Spleen (tissue), 11 donors: ENCODE results near the gene FCGR1A. TPM values are rescaled to one million over a fixed set of nuclear protein-coding genes. Genes with fewer than 3 reads are reported as not detected.
"Not testable (repeated sequence)": the region's sequence is repeated elsewhere in the genome, so short reads cannot be mapped to it uniquely, and the experiment has no call there.

Experiments
- DNase-seq: peaks from one replicate; pipeline ENCODE4 v3.0.0-alpha.2; 2020
- H3K27ac ChIP-seq, 8 donors: fragments of 200-600 bp; sonication (generic) in 7 of 8; 1 replicate in 4 of 8; 2 replicates in 4 of 8; pipeline versions ENCODE4 v1.5.0 to v1.8.0; 2016 to 2021; ENCODE audit warnings: inconsistent platforms in 4 of 8, mild to moderate bottlenecking in 4 of 8, moderate library complexity in 1 of 8
- H3K27me3 ChIP-seq, 7 donors: fragments of 200-600 bp; sonication (generic) in 6 of 7; replicated peaks in 1 of 7; 1 replicate in 4 of 7; 2 replicates in 3 of 7; pipeline versions ENCODE4 v1.5.0 to v1.8.0; 2016 to 2021; ENCODE audit warnings: inconsistent platforms in 3 of 7, mild to moderate bottlenecking in 1 of 7
- H3K36me3 ChIP-seq, 6 donors: fragments of 200-600 bp; sonication (generic) in 5 of 6; 1 replicate in 4 of 6; 2 replicates in 2 of 6; pipeline versions ENCODE4 v1.5.0 to v1.8.0; 2016 to 2021; ENCODE audit warnings: inconsistent platforms in 2 of 6
- H3K4me1 ChIP-seq, 6 donors: fragments of 200-600 bp; sonication (generic) in 5 of 6; 1 replicate in 3 of 6; 2 replicates in 3 of 6; pipeline versions ENCODE4 v1.5.0 to v1.8.0; 2016 to 2021; ENCODE audit warnings: inconsistent platforms in 3 of 6
- H3K4me3 ChIP-seq, 8 donors: fragments of 200-600 bp; sonication (generic) in 7 of 8; 1 replicate in 4 of 8; 2 replicates in 4 of 8; pipeline versions ENCODE4 v1.5.0 to v1.8.0; 2016 to 2021; ENCODE audit warnings: inconsistent platforms in 4 of 8, mild to moderate bottlenecking in 4 of 8, moderate library complexity in 2 of 8
- H3K9me3 ChIP-seq, 8 donors: fragments of 200-600 bp; sonication (generic) in 7 of 8; 1 replicate in 4 of 8; 2 replicates in 4 of 8; pipeline versions ENCODE4 v1.5.0 to v1.8.0; 2016 to 2021; ENCODE audit warnings: inconsistent platforms in 4 of 8
- WGBS, 5 donors: extraction: QIAGEN DNeasy Blood & Tissue Kit in 3 of 5; methylation state at CpG; one replicate each; pipeline versions ENCODE4 v1.1.5 to v1.1.7; 2013 to 2018; 5-methylcytosine and 5-hydroxymethylcytosine counted together
- intact Hi-C: fragments of 100-400 bp; cut with DNase I; formaldehyde crosslinking; loops from one replicate; pipeline ENCODE4 v1.15.0; 2023; ENCODE audit warnings: low total_unique reads
- polyA plus RNA-seq, 3 donors: library from polyadenylated mRNA; stranded (reverse); fragments of 200-250 nt; gene quantifications; one replicate each; pipeline ENCODE4 v1.2.1, GENCODE V29; 2013
- total RNA-seq, 7 donors: library from RNA; depleted of rRNA in 3 of 7; stranded (reverse); fragments of >200 nt in 3 of 7; fragmentation: NEBNext Ultra II Directional in 4 of 7; extraction: Animal tissue kit (Norgen Biotek cat#: 25700) in 4 of 7; gene quantifications; one replicate each; pipeline versions ENCODE4 v1.1.0 to v1.2.1, GENCODE V29; 2016 to 2021
- donor health status: healthy with polysubstance abuse.
- donor health status: DM: no; HTN: no; CAD: no; lungs with moderate emphysema.
- donor health status: DM: no; HTN: no; CAD: no.
- donor health status: Bipolar disorder and iron deficiency.
- donor health status: healthy.
- donor health status: DM: no; HTN: no; CAD: no.
- donor health status: DM: yes; HTN: yes; CAD: no.

The FCGR1A gene
- total and polyA plus RNA-seq, 10 donors, result 9.2 to 55.9 (median 26.1) TPM

GRCh38 chr1:149752186-149752585 lies 30.3 kb upstream of the FCGR1A start:
- intact Hi-C loops, result not testable (repeated sequence)

GRCh38 chr1:149753466-149753865 lies 29.0 kb upstream of the FCGR1A start:
- H3K27ac ChIP-seq, DNase-seq, H3K36me3 ChIP-seq, intact Hi-C loops, H3K4me3 ChIP-seq, H3K4me1 ChIP-seq, H3K9me3 ChIP-seq: not testable (repeated sequence)
- 8 to 38% (median 15%) methylated on average over 1 of the region's 2 CpGs for WGBS, 5 donors
- peaks cover 0 to 16% (median 0%) of the 10 kb centered on the region in 7 donors for H3K27me3 ChIP-seq

More at GRCh38 chr1:149752186-149752585, 30.3 kb upstream of the FCGR1A start:
- peaks cover 0 to 26% (median 0%) of the 10 kb centered on the region in 7 donors for H3K27me3 ChIP-seq
- H3K36me3 ChIP-seq, H3K4me3 ChIP-seq, DNase-seq, H3K4me1 ChIP-seq, H3K9me3 ChIP-seq, H3K27ac ChIP-seq: not testable (repeated sequence)
- 67 to 100% (median 81%) methylated on average over 1 of the region's 1 CpG for WGBS, 5 donors

- intact Hi-C loops, H3K36me3 ChIP-seq, H3K27me3 ChIP-seq, H3K27ac ChIP-seq, DNase-seq, H3K4me3 ChIP-seq, H3K9me3 ChIP-seq, H3K4me1 ChIP-seq: not testable (repeated sequence)
- WGBS, 5 donors, result 35 to 81% (median 53%) methylated on average over 2 of the region's 2 CpGs
These were observed 27.2 kb upstream of the FCGR1A start for GRCh38 chr1:149755294-149755693.

GRCh38 chr1:149762294-149762693 lies 20.2 kb upstream of the FCGR1A start:
- H3K27me3 ChIP-seq, H3K4me1 ChIP-seq, H3K4me3 ChIP-seq, DNase-seq, H3K36me3 ChIP-seq, intact Hi-C loops, H3K27ac ChIP-seq, H3K9me3 ChIP-seq: not testable (repeated sequence)
- WGBS, 5 donors, result 17 to 58% (median 51%) methylated on average over 2 of the region's 2 CpGs

- intact Hi-C loops, H3K27ac ChIP-seq, H3K4me3 ChIP-seq, H3K36me3 ChIP-seq, H3K9me3 ChIP-seq, DNase-seq, H3K27me3 ChIP-seq, H3K4me1 ChIP-seq: not testable (repeated sequence)
- WGBS, 5 donors, result 25 to 80% (median 38%) methylated on average over 1 of the region's 1 CpG
These were observed 18.2 kb upstream of the FCGR1A start for GRCh38 chr1:149764087-149764800.

GRCh38 chr1:149766241-149766640 lies 16.3 kb upstream of the FCGR1A start:
- H3K27ac ChIP-seq, H3K27me3 ChIP-seq, H3K4me1 ChIP-seq, H3K36me3 ChIP-seq, DNase-seq, intact Hi-C loops, H3K4me3 ChIP-seq, H3K9me3 ChIP-seq: not testable (repeated sequence)
- 50 to 100% (median 80%) methylated on average over 1 of the region's 1 CpG; no CpG with 5 or more reads in 1 of the 5 donors for WGBS, 5 donors

- H3K4me1 ChIP-seq, DNase-seq, H3K27ac ChIP-seq, H3K4me3 ChIP-seq, H3K27me3 ChIP-seq, H3K9me3 ChIP-seq, intact Hi-C loops, H3K36me3 ChIP-seq: not testable (repeated sequence)
- WGBS, 5 donors, result no CpG with 5 or more reads among the region's 1 CpG
These were observed 13.3 kb upstream of the FCGR1A start for GRCh38 chr1:149769216-149769615.

- H3K36me3 ChIP-seq, H3K4me3 ChIP-seq, H3K27ac ChIP-seq, DNase-seq, intact Hi-C loops, H3K9me3 ChIP-seq, H3K4me1 ChIP-seq, H3K27me3 ChIP-seq: not testable (repeated sequence)
- 45 to 64% (median 59%) methylated on average over 3 of the region's 4 CpGs for WGBS, 5 donors
These were observed 11.8 kb upstream of the FCGR1A start for GRCh38 chr1:149770661-149771060.

GRCh38 chr1:149771653-149772425 lies 10.7 kb upstream of the FCGR1A start:
- H3K36me3 ChIP-seq, DNase-seq, H3K9me3 ChIP-seq, H3K4me3 ChIP-seq, H3K4me1 ChIP-seq, intact Hi-C loops, H3K27me3 ChIP-seq: not testable (repeated sequence)
- peak overlapping the region in 3 of 8 donors; percentile 33 to 39 (median 35) for H3K27ac ChIP-seq
- 15 to 61% (median 41%) methylated on average over 1 of the region's 4 CpGs; no CpG with 5 or more reads in 2 of the 5 donors for WGBS, 5 donors

GRCh38 chr1:149775510-149776147 lies 6.9 kb upstream of the FCGR1A start:
- intact Hi-C loops, H3K27me3 ChIP-seq, H3K9me3 ChIP-seq, DNase-seq, H3K36me3 ChIP-seq, H3K4me3 ChIP-seq, H3K4me1 ChIP-seq: not testable (repeated sequence)
- WGBS, 5 donors, result 16 to 50% (median 43%) methylated on average over 1 of the region's 3 CpGs
- H3K27ac ChIP-seq, result peak overlapping the region in 2 of 8 donors; percentile 34 to 59

GRCh38 chr1:149777084-149777483 lies 5.4 kb upstream of the FCGR1A start:
- intact Hi-C loops, H3K4me3 ChIP-seq, DNase-seq, H3K27ac ChIP-seq, H3K4me1 ChIP-seq, H3K9me3 ChIP-seq, H3K27me3 ChIP-seq, H3K36me3 ChIP-seq: not testable (repeated sequence)
- WGBS, 5 donors, result 5 to 28% (median 15%) methylated on average over 1 to 2 of the region's 3 CpGs
